Measurements from ENCODE around the gene LRTM2.

Gene LRTM2

DNA sequence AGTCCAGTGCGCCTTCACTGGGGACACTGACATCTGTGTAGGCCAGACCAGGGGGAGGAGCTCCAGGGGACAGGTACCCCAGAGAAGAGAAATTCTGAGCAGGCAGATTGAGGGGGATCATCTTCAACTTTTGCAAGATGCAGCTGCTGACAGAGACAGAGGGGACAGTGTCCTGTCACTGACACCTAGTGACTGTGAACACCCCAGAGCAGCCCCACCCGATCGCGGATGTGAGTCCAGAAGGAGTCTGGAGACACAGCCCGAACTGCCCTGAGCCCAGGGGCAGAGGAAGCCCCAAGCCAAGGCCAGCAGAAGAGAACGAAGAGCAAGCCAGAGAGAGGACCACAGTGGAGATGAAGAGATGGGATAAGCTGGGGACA, 21.7 kb upstream of the LRTM2 start:
- DNase-seq: no peak

DNA sequence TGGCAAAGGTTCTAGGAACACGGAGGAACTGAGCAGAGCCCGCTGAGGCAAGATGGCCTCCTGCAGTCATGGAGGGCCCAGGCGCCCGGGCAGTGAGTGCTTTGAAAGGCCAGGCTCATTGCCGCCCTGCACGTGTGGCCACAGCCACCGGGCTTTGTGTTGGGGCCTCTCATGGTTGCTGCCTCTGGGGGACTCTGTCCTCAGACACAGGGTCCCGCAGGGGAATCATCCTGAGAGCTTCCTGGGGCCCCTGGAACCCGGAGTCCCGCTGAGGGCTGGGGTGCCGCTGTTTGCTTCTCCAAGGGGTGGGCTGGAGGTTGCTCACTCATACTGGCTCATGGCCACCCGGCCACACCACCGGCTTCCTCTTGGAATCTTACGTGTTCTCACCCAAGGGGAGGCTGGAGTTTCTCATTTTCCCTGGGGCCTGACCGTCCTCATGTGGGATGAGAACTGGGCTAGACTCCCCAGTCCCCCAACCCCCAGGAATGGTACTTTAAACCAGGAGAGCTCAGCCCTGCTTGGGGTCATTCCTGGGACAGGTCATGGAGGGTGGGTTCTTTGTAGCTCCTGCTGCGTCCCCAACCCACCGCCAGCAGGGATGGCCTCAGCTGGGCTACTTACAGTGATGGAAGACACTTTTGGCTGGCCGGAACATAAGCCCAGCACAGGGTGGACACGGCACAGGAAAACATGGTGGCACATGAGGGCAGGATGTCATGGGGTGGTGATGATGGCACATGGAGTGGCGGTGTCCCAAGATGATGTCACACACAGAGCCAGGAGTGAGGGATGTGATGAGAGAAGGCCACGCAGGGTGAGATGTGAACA, 21.1 kb upstream of the LRTM2 start:
- no peak for DNase-seq

DNA sequence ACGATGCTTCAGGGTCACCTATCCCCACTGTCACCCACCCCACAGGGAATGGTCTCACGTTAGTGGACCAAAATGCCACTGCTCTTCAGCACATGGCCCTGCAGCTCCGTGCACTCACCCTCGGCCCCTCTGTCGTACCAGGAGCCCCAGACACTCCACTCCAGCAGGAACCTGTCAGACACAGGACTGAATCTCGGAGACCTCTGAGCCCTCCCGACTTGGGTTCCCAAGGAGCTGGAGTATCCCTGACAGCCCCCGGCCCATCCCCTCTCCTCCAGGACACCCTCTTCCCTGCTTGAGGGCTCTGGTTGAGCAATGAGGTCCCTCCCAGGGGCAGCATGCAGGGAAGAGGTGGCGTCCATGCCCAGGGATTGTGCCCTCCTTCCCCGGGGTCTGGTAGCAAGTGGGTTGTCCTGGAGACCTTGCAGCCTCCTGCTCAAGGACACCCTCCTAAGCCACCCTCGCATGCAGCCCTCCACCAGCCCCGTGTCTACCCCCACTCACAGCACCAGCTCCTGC, 20.4 kb upstream of the LRTM2 start:
- no peak for DNase-seq

DNA sequence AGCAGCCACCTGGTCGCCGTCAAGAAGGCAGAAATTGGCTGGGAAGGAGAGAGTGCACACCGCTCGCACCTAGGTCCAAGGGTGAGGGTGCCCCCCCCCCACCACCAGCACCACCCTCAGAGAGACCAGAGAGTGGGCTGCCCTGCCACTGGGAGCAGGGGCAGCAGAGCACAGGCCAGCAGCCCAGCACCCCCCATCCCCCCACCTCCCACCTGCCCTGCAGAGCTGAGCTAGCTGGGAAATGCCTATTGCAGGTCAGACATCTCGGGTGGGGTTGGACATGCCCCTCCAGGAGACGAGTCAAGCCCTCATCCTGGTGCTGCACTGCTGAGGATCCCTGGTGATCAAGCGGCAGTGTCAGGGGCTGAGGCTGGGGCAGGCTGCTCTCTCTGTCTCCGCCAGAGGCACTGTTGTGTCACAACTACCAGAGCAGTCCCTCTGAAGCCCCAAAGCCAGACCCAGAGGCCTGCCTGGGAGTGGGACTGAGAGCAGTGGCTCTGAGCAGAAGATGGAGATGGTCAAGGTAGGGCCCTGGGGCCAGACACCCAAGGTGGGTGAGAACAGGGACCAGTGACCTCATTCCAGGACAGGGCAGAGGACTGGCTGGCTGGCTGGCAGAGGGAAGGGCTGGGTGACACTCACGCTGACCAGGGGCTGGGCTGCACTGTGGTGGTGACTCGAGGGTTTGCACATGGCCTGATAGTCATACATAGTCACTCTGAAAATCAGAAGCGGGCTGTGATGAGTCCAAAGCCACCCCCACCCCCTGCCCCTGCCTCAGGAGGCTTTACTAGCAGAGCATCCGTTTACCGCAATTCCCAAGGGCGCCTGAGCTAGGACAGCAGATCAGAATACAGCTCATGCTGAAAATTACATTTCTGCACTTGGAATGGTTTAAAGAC, 19.7 kb upstream of the LRTM2 start:
- DNase-seq: no peak

DNA sequence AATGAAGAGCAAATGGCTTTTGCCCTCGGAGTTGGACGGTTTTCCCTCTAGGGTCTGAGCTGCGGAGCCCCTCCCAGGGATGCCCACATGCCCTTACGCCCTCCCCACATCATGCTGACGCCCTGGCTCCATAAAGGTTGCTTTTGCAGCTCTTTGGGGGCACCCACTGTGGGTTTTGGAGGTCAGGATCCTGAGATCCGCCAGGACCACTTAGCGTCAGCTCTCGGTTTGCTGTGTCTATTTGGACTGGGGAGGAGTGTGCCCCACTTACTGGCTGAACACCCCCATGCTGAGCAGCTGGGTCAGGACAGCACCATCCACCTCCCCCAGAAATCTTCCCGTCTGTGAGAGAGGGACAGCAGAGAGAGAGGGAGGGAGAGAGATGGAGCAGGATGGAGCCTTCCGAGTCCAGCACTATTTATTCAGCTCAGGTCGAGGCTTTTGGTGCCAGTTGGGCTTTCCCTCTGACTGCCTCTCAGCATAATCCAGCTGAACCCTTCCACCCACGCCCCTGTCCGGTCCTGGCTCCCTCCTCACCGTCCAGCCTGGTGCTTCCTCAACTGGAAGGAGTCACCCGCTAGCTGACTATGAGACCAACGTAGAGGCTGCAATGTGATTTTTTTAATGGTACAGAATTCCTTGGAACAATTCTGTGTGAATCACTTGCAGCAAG, 18.9 kb upstream of the LRTM2 start:
- DNase-seq: no peak

DNA sequence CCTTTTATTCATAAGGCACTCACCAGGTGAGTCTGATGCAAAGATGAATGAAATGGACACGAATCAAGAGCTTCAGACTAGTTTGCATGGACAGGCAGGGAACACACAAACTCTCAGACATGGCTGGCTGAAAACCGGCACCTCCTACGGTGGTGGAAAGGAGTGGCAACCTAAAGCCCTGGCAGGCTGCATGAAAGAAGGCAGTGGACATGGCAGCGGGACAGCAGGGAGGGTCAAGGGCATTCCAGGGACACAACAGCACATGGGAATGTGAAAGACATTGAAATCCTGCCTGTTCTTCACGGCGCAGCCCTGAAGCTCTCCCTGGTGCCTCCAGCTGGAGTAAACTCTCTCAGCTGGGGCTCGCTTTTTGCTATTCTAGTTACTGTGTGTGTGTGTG, 16.6 kb upstream of the LRTM2 start:
- DNase-seq: no peak

DNA sequence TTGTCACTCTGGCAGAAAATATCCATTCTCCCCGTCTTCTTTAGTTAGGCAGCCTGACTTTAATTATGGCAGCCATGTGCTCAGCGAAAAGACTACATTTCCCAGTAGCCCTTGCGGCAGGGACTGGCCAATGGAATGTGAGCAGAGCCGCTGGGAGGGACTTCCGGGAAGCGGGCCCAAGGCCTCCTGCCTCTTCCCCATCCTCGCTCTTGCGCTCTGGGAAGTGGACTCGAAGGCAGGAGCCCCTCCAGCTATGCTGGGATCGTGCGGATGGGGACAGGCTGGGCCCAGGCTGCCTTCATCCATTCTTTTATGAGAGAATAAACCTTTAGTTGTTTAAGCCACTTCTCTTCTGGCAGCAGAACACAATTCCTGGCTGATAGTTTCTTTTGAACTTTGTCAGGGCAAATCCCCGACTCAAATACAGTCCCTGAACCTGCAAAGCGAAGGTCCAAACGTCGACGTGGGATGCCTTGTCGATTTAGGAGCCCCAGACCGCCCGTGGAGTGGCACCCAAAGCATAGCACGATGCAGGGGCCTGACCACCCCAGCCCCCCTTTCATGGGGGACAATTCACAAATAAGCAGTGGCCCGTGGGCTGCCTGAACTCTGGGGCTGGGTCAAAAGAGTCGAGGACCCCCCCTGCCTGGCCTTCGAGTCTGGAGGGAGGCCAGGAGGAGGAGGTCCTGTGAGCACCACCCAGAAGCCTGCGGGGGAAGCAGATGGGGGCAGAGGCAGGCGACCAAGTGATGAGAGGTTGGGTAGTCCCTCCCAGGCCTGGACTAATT, 15.6 kb upstream of the LRTM2 start:
- DNase-seq: peak; percentile 79

DNA sequence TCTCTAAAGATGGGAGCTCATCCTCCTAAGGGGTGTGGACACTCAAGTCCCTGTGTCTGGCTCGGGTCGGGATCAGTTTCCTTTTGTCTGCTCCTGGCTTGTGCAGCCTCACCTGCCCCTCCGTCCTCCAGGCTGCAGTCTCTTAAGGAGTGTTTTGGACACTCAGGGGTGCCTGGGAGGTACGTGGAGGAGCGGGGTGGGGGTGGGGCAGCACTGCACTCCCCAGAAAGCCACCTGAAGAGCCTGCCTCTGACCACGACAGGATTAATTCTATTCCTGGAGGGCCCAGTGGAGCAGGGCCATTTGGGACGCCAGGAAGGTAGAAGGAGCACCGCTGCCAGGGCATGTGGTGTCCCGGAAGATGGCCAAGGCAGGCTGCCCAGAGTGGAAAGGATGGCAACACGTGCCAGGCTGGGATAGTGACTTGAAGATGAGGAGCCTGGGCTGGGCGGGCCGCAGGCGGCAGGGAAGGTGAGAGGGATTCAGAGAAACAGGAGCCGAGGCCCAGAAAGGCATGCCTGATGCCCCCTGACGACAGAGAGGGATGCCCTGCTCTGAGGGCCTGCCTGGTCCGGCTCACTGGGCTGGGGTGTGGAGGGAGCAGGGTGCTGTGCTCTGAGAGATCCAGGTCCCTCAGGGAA, 14.8 kb upstream of the LRTM2 start:
- DNase-seq: no peak

DNA sequence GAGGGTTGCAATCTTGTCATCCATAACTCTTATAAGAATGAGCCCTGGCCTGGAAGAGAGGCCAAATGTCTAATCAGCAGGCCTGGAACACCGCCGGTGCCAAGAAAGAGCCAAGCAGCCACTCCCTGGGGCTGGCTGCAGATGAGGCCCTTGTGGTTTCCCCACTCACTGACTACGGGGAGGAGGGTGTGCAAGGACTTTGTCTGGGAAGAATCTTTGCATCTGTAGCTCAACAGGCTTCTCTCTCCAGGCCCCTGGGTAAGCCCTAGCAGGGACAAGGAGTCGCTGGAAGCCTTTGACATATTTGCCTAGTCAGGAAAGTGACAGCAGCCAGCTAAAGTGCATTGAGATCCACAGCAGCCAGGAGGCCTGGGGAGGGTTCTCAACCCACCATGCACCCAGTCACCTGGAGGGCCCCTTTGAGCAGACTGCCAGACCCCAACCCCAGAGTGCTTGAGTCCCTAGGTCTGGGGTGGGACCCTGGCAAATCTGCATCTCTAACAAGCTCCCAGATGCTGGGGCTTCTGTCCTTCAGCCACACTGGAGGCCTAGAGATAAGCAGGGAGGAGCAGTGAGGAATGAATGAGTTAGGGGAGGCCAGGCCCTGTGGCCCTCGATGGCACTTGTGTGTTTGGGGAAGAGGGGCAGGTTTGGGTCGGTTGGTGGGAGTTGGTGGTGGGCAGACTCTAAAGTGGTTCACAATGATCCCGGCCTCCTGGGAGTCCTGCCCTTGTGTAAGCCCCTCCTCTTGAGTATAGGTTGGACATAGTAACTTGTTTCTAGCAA, 13.9 kb upstream of the LRTM2 start:
- no peak for DNase-seq

DNA sequence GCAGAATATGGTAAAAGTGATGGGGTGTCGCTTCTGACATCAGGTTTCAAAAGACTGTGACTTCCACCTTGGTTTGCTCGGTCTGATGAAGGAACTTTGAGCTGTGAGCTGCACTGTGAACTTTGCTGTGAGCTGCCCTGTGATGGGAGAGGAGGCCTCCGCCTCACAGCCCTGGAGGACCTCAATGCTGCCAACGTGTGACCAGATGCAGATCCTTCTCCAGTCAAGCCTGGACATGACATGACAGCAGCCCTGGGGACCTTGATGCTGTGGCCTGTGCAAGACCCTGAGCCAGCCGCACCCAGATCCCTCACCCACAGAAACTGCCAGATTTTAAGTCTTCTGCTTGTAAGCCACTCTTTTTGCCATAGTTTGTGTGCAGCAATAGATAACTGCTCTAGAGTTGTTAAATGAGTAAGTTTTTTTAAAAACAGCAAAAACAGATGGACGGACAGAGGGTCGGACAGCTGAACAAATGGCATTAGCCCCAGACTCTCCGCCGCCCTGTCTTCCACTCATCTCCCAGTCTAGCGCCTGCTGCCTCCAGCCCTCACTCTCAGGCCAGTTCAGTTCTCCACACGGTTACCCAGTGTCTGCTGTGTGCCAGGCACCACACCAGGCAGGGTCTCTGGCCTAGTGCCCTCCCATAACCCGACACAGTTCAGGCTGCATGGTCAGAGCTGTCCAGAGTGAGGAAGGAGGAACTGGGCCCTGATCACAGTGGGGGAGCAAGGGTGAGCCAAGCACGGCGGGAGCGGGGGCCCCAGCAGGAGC, 13.1 kb upstream of the LRTM2 start:
- no peak for DNase-seq

DNA sequence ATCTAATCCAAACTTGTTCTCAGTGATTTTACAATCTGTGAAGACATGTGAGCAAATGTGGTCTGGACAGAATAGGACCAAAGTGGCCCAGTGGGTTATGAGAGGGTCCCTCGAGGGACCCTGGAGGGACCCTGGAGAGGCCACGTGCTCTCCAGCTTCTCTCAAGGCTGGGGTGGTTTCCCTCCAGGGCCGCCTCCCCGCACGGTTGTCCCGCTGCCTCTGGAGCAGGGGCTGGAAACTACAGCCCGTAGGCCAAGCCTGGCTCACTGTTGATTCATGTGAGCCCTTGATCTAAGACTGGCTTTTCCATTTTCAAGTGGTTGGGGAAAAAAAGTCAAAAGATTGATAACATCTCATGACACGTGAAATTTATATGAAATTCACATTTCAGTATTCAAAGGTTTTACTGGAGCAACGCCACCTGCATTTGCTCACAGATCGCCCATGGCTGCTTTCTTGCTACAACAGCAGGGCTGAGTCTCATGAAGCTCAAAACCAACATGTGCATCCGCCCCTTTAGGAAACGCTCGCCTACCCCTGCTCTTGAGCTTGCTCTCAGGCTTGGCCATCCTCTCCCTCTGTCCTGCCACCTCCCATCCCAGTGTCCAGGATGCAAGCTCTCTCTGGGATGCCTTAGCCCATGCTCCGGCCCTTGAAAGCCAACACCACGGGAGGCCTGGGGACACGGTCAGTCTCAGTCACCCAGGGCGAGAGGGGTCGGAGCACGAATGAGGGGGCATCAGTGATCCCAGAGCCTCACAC, 12.1 kb upstream of the LRTM2 start:
- DNase-seq: no peak

DNA sequence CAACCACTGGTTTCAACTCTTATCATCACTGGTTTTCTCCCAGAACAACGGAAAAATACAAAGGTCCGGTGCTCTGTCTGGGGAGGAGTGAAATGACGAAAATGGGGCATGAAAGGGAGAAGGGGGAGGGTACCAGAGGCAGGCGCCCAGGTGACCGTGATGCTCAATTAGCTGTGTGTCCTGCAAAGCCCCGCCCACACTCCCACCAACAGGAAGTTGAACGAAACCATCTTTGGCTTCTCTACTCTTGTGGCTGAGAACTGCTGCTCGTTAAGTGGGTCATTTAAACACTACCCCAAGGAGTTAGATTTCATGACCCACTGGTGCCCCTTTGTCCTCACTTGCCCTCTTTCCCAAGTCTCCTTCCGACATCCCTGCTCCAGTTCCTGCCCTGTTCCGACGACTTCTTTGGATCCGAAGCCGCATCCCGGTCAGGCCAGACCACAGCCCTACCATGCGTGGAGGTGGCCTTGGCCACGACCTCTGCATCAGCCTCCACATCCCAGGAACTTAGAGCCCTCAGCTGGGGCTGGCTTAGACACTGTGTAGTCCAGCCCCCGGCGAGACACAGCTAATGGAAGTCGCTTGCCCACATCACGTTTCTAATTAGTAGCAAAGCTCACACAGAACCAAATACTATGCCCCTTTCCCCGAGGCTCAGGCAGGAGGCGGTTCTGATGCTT, 11.4 kb upstream of the LRTM2 start:
- no peak for DNase-seq

DNA sequence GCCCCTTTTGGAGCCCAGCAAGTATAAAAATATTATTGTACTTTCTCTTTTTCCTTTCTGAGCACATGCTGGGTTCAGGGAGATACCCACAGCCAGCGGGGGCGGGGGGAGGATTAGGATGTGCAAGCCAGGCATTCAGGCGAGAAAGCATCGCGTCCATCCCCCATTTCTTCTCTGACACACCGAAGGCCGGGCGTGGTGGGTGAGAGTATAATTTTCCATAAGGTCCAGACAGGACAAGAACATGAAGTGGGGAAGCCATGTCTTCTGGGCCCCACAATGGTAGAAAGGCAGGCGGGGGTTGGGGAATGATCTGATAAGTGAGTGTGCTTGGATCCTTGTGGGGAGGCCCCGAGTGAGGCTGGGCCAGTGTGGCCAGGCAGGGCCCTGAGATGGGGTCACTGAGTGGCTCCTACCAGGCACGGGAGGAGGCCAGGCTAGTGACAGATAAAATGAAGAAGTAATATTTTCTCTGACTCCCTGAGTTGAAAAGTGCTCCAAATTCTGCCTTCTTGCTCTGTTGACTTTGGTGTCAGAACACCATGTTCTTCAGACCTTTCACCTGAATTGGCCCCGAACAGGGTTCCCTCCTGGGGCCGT, 10.7 kb upstream of the LRTM2 start:
- DNase-seq: no peak

DNA sequence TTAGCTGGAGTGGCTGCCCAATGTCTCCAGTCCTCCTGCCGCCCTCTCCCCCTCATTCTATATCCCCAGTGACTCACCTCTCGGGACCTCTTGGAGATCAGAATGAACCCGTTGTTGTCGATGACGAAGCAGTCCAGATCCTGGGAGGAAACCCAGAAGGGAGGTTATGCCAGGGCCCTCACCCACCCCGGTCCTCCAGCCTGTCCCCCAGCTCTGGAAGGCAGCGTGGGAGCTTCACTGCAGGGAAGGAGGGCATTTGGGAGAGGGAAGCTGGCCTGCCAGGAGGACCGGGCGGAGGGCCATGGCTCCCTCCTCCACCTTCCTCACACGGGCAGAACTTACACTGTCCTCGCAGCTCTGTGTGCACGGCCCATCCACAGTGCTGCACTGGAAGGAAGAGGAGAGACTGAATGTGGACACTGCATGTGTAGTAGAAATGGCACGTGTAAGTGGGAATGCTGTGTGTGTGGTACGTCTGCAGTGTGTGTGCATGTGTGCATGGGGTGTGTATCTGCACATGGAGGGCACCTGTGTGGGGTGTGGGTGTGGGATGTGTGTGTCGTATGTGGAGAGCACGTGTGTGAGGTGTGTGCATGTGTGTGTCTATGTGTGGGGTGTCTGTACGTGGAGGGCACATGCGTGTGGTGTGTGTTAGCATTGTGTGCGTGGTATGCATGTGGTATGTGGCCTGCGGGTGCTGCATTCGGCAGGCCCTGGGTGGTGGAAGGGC, 10.0 kb upstream of the LRTM2 start:
- DNase-seq: no peak

DNA sequence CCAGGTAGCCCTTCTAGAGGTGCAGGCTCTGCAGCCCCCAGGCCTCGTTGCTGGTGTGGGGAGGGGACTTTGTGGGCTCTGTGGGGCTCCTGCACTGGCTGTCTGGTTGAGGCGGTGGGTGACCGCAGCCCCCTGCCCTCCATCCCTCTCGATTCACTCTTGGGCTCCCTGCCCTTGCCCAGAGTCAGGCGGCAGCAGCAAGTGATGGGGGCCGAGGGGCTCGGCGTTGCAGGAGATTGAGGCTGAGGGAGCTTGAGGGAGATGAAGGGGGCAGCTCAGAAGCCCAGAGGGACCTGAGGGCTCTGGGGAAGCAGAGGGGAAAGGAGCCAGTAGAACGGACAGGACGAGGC, 9.5 kb upstream of the LRTM2 start:
- DNase-seq: no peak

DNA sequence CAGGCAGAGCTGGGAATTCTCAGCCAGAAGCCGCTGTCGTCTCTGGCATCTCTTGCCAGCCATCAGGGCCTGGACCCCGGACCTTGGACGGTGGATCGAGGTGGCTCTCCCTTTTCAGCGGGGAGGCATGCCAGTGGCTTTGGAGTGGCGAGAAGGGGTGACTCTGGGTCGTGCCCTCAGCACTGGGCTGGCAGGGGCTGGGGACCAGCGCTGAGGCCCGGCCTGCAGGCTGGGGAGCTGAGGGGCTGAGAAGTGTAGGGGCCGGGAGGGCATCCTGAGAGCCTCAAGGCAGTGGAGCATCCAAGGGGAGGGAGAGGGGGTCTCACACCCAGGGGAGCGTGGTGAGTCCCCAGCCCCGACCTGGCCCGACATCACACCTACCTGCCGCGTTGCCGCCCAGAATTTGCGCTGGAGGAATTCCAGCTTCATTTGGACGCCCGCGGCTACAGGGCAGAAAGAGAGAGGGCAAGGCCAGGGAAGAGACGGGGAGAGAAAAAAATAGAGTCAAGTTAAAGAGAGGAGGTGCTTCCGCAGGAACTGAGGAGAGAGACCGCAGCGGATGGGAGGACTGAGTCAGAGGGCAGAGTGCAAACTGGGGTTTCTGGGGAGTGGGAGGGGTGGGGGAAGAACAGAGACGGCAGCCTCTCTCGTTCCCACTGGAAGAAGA, 9.0 kb upstream of the LRTM2 start:
- DNase-seq: peak; percentile 31

DNA sequence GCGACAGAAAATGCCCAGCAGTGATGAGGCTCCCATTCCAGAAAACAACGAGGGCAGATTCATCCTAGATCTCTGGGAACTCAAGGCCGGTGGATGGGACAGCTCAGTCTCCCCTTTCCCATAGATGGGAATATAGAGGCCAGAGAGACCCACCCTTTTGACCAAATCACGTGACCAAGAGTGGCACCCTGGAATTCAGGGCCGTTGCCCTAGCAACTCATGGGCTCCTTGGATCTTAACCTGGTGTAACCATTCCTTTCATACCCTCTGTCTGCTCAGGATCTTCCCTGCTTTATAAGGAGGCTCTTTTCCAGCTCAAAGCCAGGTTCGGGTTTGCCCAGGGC, 8.4 kb upstream of the LRTM2 start:
- DNase-seq: no peak
